ENCODE data around the gene DIPK1C. TPM values are rescaled to one million over a fixed set of nuclear protein-coding genes. Genes with fewer than 3 reads are reported as not detected.

DIPK1C gene
- total RNA-seq, 1 donor from 2014 or later, result not detected

DNA sequence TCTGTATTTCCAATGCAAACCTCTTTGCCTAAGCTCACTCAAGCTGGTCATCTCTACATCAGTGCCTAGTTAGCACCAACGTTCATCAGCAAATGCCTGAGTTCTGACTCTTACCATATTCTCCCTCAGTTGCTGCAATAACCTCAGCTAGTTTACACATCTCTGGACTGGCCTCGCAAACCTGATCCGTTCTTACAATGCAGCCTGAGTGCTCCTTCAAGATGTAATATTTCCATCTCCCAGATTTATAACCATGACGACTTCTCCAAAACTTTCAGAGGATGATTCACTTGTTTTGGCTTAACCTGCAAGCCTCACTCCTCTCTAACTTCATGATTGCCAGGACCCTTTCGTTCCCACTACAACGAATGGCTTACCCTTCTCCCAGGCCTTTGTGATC, 69.7 kb downstream of the DIPK1C start:
- Histone ChIP-seq H3K9me3 (ENCODE audit: insufficient read depth, low read depth, low read length) (no peaks in the 10 kb centered on the region), H3K4me1 (ENCODE audit: insufficient read depth, low read length) (no peaks in the 10 kb centered on the region), H3K36me3 (ENCODE audit: insufficient read depth, low read length) (no peaks in the 10 kb centered on the region), H3K27me3 (ENCODE audit: insufficient read depth, low read length) (no peaks in the 10 kb centered on the region), H3K27ac (ENCODE audit: low read depth, low read length) (no peak overlapping the region), H2AFZ (ENCODE audit: low read depth, low read length) (no peak overlapping the region), H3K4me2 (ENCODE audit: low read length) (no peak overlapping the region), H3K79me2 (ENCODE audit: insufficient read depth, low read length) (no peaks in the 10 kb centered on the region), H4K20me1 (ENCODE audit: insufficient read depth, low read length) (no peaks in the 10 kb centered on the region), H3K9ac (ENCODE audit: low read length) (no peak overlapping the region), H3K4me3 (ENCODE audit: insufficient read depth, low read depth, low read length) (no peak overlapping the region)
- Mint-ChIP-seq H3K27me3 (ENCODE audit: low read depth, unreplicated experiment) (peaks cover 20% of the 10 kb centered on the region), H3K4me1 (ENCODE audit: low read depth, unreplicated experiment) (peaks cover 5% of the 10 kb centered on the region), H3K27ac (ENCODE audit: unreplicated experiment) (no peak overlapping the region), H3K4me3 (ENCODE audit: unreplicated experiment) (no peak overlapping the region), H3K9me3 (ENCODE audit: unreplicated experiment) (no peaks in the 10 kb centered on the region), H3K36me3 (ENCODE audit: low read depth, unreplicated experiment) (no peaks in the 10 kb centered on the region)
- FAIRE-seq (no peak), DNase-seq (ENCODE audit: low read depth) (no peak)
- no peak for TF ChIP-seq EZH2 (IDR thresholded peaks at IDR 0.05; ENCODE audit: insufficient read depth, low read length)
- TF ChIP-seq, protein P1, sequence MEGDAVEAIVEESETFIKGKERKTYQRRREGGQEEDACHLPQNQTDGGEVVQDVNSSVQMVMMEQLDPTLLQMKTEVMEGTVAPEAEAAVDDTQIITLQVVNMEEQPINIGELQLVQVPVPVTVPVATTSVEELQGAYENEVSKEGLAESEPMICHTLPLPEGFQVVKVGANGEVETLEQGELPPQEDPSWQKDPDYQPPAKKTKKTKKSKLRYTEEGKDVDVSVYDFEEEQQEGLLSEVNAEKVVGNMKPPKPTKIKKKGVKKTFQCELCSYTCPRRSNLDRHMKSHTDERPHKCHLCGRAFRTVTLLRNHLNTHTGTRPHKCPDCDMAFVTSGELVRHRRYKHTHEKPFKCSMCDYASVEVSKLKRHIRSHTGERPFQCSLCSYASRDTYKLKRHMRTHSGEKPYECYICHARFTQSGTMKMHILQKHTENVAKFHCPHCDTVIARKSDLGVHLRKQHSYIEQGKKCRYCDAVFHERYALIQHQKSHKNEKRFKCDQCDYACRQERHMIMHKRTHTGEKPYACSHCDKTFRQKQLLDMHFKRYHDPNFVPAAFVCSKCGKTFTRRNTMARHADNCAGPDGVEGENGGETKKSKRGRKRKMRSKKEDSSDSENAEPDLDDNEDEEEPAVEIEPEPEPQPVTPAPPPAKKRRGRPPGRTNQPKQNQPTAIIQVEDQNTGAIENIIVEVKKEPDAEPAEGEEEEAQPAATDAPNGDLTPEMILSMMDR (IDR thresholded peaks at IDR 0.05; ENCODE audit: insufficient read depth, low read depth, low read length), result no peak

Other genes starting within 250 kb of the DIPK1C start
- gene CYB5A, start 165.3 kb downstream of the DIPK1C start, total RNA-seq, result 39.5 and 45.7 TPM in 2 replicates
- gene C18orf63, start 141.5 kb downstream of the DIPK1C start, total RNA-seq, result not detected in 2 replicates
- 120 and 149 TPM in 2 replicates for gene CNDP2, start 39.1 kb upstream of the DIPK1C start, total RNA-seq
- gene CNDP1, start 77.2 kb upstream of the DIPK1C start, total RNA-seq, result 0.31 TPM in 1 of 2 replicates, not detected in the other
- 11.7 and 13.8 TPM in 2 replicates for gene ZNF407, start 140.6 kb upstream of the DIPK1C start, total RNA-seq

Measured in astrocyte (in vitro differentiated cells and primary cell).